C1 segment of cervical spinal cord (tissue), 14 donors: Measurements from ENCODE around the gene SPO11.
A peak's percentile ranks its signal among the peaks of the same experiment; 100 is the strongest.

Experiments
- DNase-seq, 14 donors: peaks; one replicate each; lab custom pipeline; 2025; lab: John Stamatoyannopoulos, UW

Gene SPO11

GRCh38 chr20:57390604-57391438 is 61.2 kb downstream of the SPO11 start, which contains the start of gene RBM38:
TSS of gene RBM38 (plus strand) at chr20:57391396. CDS start at chr20:57391582, 186 bp downstream.
- DNase-seq, result peak in 13 of 14 donors; percentile 26 to 86 (median 66)

GRCh38 chr20:57391439-57392301 is 62.1 kb downstream of the SPO11 start:
- DNase-seq, result peak in 3 of 14 donors; percentile 9 to 46 (median 42)

- peak in 8 of 14 donors; percentile 10 to 66 (median 50) for DNase-seq
Measured at GRCh38 chr20:57392512-57393271, 63.1 kb downstream of the SPO11 start.
